Measurements from ENCODE around the gene WASF3. TPM values are rescaled to one million over a fixed set of nuclear protein-coding genes. Genes with fewer than 3 reads are reported as not detected.

The WASF3 gene
- total and polyA plus RNA-seq, 2 experiments from 2014 or later, result 9.9 to 20.7 TPM

DNA sequence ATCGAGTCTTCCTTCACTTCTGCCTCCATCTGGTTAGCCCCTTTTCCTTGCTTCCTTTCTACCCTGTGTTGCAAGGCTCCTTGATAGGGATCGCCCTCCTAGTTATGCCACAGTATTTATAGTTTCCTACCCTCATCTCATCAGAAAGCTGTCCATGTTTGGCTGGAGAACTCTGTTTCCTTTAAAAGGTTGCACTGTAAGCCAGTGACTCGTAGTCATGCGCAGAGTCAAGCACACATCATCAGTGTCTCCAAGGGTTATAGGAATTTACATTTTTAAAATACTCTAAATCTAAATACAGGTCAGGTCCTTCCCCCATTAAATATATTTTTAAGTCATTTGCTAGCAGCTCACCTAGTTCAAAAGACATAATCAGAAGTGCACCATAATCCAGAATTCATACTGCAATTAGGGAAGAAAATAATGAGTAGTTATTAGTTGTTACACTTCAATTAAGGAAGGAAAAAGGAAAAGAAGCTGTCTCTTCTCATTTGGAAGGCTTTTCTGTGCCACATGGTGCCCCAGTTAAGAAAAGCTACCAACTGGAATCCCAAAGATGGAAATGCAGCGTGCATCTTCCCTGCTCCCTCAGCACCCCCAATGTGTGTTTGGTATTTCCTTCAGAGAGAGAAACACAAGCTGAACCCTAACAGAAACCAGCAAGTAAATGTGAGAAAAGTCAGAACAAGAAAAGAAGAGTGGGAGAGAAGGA lies 122.1 kb downstream of the WASF3 start (continued):
- TF ChIP-seq, protein P1, sequence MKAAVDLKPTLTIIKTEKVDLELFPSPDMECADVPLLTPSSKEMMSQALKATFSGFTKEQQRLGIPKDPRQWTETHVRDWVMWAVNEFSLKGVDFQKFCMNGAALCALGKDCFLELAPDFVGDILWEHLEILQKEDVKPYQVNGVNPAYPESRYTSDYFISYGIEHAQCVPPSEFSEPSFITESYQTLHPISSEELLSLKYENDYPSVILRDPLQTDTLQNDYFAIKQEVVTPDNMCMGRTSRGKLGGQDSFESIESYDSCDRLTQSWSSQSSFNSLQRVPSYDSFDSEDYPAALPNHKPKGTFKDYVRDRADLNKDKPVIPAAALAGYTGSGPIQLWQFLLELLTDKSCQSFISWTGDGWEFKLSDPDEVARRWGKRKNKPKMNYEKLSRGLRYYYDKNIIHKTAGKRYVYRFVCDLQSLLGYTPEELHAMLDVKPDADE (IDR thresholded peaks at IDR 0.05), result no peak
- no peak for TF ChIP-seq STAT1 (IDR thresholded peaks at IDR 0.05; ENCODE audit: unreplicated experiment)
- no peak for TF ChIP-seq POLR2AphosphoS5 (IDR thresholded peaks at IDR 0.05; ENCODE audit: low read depth)
- no peak for TF ChIP-seq EZH2phosphoT487 (IDR thresholded peaks at IDR 0.05; ENCODE audit: unreplicated experiment)
- TF ChIP-seq NANOG (IDR thresholded peaks at IDR 0.05; ENCODE audit: borderline replicate concordance), result no peak

DNA sequence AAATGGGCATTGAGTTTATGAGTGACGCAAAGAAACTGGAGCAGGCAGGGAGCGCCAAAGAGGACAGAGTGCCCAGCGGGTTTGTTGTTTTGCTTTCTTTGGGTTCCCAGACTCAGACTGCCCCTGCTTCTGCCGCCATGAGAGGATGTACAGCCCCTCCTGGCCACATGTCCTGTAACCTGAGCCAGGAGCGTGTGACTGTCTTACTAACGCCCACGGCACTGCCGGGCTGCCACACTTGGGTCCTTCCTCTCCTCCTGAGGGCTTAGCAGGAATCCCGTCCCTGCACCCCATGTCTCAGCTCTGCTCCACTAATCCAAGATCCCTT lies 122.6 kb downstream of the WASF3 start:
- peaks cover 27% of the 10 kb centered on the region for H3K4me1 Mint-ChIP-seq
- no peak overlapping the region for H3K4me3 ChIP-seq
- H2AFZ ChIP-seq, result no peak overlapping the region
- no peaks in the 10 kb centered on the region for H3F3A ChIP-seq (replicated peaks; ENCODE audit: low read depth)
- DNase-seq (ENCODE audit: low spot score) (peak; percentile 71), ATAC-seq (peak; percentile 93)
- H4K20me1 ChIP-seq (replicated peaks; ENCODE audit: insufficient read depth), result no peaks in the 10 kb centered on the region
- no peaks in the 10 kb centered on the region for H3K27me3 ChIP-seq (ENCODE audit: insufficient read depth)
- peak overlapping the region; percentile 51; the same call in 1 of the 2 replicates for H3K27ac ChIP-seq (ENCODE audit: low read depth)
- H3K36me3 ChIP-seq (ENCODE audit: insufficient read depth), result no peaks in the 10 kb centered on the region
- H3K9me3 Mint-ChIP-seq, result no peaks in the 10 kb centered on the region
- peak overlapping the region; percentile 85 for H3K27ac Mint-ChIP-seq
- H3K36me3 Mint-ChIP-seq (ENCODE audit: low read depth), result peaks cover 20% of the 10 kb centered on the region
- peak overlapping the region; percentile 19; the same call in 1 of the 2 replicates for H3K4me2 ChIP-seq
- no peak overlapping the region; the same call in 2 of the 3 replicates for H3K4me3 Mint-ChIP-seq
- no peaks in the 10 kb centered on the region for H3K79me2 ChIP-seq (replicated peaks; ENCODE audit: insufficient read depth)
- no peaks in the 10 kb centered on the region for H3K9me2 ChIP-seq (ENCODE audit: insufficient read depth)
- peaks cover 3% of the 10 kb centered on the region for H3K27me3 Mint-ChIP-seq (ENCODE audit: insufficient read depth, low read depth, poor library complexity)
- H3K4me1 ChIP-seq (ENCODE audit: insufficient read depth), result peaks cover 17% of the 10 kb centered on the region
- TF ChIP-seq, protein P2, sequence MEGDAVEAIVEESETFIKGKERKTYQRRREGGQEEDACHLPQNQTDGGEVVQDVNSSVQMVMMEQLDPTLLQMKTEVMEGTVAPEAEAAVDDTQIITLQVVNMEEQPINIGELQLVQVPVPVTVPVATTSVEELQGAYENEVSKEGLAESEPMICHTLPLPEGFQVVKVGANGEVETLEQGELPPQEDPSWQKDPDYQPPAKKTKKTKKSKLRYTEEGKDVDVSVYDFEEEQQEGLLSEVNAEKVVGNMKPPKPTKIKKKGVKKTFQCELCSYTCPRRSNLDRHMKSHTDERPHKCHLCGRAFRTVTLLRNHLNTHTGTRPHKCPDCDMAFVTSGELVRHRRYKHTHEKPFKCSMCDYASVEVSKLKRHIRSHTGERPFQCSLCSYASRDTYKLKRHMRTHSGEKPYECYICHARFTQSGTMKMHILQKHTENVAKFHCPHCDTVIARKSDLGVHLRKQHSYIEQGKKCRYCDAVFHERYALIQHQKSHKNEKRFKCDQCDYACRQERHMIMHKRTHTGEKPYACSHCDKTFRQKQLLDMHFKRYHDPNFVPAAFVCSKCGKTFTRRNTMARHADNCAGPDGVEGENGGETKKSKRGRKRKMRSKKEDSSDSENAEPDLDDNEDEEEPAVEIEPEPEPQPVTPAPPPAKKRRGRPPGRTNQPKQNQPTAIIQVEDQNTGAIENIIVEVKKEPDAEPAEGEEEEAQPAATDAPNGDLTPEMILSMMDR (conservative IDR thresholded peaks at IDR 0.05; ENCODE audit: low read depth in 2 of 2), result no peak
- TF ChIP-seq STAT1 (IDR thresholded peaks at IDR 0.05; ENCODE audit: unreplicated experiment) (no peak), JUNB (IDR thresholded peaks at IDR 0.05; ENCODE audit: unreplicated experiment) (no peak), ZNF114 (CRISPR knock-in tag; IDR thresholded peaks at IDR 0.05) (no peak), NANOG (IDR thresholded peaks at IDR 0.05; ENCODE audit: borderline replicate concordance) (no peak), ZNF331 (CRISPR knock-in tag; IDR thresholded peaks at IDR 0.05; ENCODE audit: low read depth) (no peak), EZH2 (IDR thresholded peaks at IDR 0.05; ENCODE audit: low read depth, unreplicated experiment) (no peak), EZH2phosphoT487 (IDR thresholded peaks at IDR 0.05; ENCODE audit: unreplicated experiment) (no peak), POLR2AphosphoS5 (IDR thresholded peaks at IDR 0.05; ENCODE audit: low read depth) (no peak)
- TF ChIP-seq, protein P3, sequence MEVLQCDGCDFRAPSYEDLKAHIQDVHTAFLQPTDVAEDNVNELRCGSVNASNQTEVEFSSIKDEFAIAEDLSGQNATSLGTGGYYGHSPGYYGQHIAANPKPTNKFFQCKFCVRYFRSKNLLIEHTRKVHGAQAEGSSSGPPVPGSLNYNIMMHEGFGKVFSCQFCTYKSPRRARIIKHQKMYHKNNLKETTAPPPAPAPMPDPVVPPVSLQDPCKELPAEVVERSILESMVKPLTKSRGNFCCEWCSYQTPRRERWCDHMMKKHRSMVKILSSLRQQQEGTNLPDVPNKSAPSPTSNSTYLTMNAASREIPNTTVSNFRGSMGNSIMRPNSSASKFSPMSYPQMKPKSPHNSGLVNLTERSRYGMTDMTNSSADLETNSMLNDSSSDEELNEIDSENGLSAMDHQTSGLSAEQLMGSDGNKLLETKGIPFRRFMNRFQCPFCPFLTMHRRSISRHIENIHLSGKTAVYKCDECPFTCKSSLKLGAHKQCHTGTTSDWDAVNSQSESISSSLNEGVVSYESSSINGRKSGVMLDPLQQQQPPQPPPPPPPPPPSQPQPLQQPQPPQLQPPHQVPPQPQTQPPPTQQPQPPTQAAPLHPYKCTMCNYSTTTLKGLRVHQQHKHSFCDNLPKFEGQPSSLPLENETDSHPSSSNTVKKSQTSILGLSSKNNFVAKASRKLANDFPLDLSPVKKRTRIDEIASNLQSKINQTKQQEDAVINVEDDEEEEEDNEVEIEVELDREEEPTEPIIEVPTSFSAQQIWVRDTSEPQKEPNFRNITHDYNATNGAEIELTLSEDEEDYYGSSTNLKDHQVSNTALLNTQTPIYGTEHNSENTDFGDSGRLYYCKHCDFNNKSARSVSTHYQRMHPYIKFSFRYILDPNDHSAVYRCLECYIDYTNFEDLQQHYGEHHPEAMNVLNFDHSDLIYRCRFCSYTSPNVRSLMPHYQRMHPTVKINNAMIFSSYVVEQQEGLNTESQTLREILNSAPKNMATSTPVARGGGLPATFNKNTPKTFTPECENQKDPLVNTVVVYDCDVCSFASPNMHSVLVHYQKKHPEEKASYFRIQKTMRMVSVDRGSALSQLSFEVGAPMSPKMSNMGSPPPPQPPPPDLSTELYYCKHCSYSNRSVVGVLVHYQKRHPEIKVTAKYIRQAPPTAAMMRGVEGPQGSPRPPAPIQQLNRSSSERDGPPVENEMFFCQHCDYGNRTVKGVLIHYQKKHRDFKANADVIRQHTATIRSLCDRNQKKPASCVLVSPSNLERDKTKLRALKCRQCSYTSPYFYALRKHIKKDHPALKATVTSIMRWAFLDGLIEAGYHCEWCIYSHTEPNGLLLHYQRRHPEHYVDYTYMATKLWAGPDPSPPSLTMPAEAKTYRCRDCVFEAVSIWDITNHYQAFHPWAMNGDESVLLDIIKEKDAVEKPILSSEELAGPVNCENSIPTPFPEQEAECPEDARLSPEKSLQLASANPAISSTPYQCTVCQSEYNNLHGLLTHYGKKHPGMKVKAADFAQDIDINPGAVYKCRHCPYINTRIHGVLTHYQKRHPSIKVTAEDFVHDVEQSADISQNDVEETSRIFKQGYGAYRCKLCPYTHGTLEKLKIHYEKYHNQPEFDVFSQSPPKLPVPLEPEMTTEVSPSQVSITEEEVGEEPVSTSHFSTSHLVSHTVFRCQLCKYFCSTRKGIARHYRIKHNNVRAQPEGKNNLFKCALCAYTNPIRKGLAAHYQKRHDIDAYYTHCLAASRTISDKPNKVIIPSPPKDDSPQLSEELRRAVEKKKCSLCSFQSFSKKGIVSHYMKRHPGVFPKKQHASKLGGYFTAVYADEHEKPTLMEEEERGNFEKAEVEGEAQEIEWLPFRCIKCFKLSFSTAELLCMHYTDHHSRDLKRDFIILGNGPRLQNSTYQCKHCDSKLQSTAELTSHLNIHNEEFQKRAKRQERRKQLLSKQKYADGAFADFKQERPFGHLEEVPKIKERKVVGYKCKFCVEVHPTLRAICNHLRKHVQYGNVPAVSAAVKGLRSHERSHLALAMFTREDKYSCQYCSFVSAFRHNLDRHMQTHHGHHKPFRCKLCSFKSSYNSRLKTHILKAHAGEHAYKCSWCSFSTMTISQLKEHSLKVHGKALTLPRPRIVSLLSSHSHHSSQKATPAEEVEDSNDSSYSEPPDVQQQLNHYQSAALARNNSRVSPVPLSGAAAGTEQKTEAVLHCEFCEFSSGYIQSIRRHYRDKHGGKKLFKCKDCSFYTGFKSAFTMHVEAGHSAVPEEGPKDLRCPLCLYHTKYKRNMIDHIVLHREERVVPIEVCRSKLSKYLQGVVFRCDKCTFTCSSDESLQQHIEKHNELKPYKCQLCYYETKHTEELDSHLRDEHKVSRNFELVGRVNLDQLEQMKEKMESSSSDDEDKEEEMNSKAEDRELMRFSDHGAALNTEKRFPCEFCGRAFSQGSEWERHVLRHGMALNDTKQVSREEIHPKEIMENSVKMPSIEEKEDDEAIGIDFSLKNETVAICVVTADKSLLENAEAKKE (CRISPR knock-in tag; IDR thresholded peaks at IDR 0.05), result no peak
- TF ChIP-seq, protein P4, sequence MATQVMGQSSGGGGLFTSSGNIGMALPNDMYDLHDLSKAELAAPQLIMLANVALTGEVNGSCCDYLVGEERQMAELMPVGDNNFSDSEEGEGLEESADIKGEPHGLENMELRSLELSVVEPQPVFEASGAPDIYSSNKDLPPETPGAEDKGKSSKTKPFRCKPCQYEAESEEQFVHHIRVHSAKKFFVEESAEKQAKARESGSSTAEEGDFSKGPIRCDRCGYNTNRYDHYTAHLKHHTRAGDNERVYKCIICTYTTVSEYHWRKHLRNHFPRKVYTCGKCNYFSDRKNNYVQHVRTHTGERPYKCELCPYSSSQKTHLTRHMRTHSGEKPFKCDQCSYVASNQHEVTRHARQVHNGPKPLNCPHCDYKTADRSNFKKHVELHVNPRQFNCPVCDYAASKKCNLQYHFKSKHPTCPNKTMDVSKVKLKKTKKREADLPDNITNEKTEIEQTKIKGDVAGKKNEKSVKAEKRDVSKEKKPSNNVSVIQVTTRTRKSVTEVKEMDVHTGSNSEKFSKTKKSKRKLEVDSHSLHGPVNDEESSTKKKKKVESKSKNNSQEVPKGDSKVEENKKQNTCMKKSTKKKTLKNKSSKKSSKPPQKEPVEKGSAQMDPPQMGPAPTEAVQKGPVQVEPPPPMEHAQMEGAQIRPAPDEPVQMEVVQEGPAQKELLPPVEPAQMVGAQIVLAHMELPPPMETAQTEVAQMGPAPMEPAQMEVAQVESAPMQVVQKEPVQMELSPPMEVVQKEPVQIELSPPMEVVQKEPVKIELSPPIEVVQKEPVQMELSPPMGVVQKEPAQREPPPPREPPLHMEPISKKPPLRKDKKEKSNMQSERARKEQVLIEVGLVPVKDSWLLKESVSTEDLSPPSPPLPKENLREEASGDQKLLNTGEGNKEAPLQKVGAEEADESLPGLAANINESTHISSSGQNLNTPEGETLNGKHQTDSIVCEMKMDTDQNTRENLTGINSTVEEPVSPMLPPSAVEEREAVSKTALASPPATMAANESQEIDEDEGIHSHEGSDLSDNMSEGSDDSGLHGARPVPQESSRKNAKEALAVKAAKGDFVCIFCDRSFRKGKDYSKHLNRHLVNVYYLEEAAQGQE (IDR thresholded peaks at IDR 0.05; ENCODE audit: unreplicated experiment), result no peak

All from GM23338 (cell line).